BJ (cell line): ENCODE results near the gene UPB1. TPM values are rescaled to one million over a fixed set of nuclear protein-coding genes. Genes with fewer than 3 reads are reported as not detected.

ENCODE experiments used
- CTCF ChIA-PET: fragments of 350-600 bp; formaldehyde crosslinking; extraction: SDS; loops from one replicate; lab custom pipeline; 2021; ENCODE audit warnings: antibody characterized with exemption, inconsistent platforms; lab: Yijun Ruan, JAX
- POLR2A ChIA-PET: fragments of 300-600 bp; sonication (Branson Sonifier 250); formaldehyde crosslinking; extraction: SDS; loops from one replicate; lab custom pipeline; 2021; ENCODE audit warnings: antibody characterized with exemption; lab: Charles Lee
- DNase-seq: peaks from one replicate; pipeline ENCODE4 v3.0.0-alpha.2; 2011; ENCODE audit warnings: low read depth
- H3K27me3 ChIP-seq: 2 replicates; pipeline ENCODE4 v1.6.0; 2011; ENCODE audit warnings: low read length; ENCODE audit not compliant: control insufficient read depth, insufficient read depth
- H3K36me3 ChIP-seq: 2 replicates; pipeline ENCODE4 v1.5.1; 2011; ENCODE audit warnings: low read length; ENCODE audit not compliant: control insufficient read depth, insufficient read depth
- H3K4me3 ChIP-seq: 2 replicates; pipeline ENCODE4 v1.5.1; 2011; ENCODE audit warnings: low read depth, mild to moderate bottlenecking, control low read depth, low read length
- polyA plus RNA-seq: library from polyadenylated mRNA; depleted of rRNA; stranded (reverse); fragments of >200 nt; gene quantifications from 2 replicates; pipeline ENCODE4 v1.2.3, GENCODE V29; 2011
- TF ChIP-seq, protein P1 (sequence below): IDR thresholded peaks from 2 replicates; pipeline ENCODE4 v1.5.1; 2011; ENCODE audit warnings: low read depth, mild to moderate bottlenecking, control low read depth, inconsistent platforms, low read length, moderate library complexity; ENCODE audit not compliant: insufficient read depth

The UPB1 gene
- polyA plus RNA-seq, 1 experiment: 0.09 TPM

DNA sequence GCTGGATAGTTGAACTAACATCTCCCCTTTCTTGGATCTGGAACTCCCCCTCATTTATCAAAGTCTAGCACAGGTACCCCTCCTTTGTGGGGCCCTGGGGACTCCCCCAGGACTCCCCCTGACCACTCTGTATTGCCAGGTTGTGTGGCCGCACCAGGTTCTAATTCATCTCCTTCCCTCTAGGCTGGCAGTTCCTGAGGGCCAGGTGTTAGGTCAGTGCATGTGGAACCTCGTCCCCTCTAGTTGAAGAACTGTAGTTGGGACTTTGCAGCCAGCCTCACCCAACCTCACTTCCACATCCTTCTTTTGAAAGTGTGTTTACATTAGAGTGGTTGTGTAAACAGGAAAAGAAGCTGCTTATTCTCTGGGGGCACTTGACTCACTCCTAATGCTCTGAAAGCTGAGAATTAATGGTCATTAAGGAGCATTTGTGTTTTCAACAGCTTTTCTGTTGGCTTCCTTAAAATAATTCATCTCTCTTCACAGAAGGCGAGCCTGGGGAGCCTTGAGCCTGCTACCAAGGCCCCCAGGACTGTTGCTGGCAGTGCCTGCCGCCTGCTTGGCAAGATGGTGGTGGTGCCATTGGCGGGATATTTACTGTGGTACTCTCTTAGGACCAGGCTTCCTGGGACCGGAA is 11.8 kb downstream of the UPB1 start:
- no peak for DNase-seq
- Histone ChIP-seq H3K36me3 (no peaks in the 10 kb centered on the region), H3K27me3 (no peaks in the 10 kb centered on the region), H3K4me3 (no peak overlapping the region)
- ChIA-PET CTCF (interaction anchor here (1.4 to 6.5 kb wide), 5 partner anchors 15 to 181 kb away, joined by 3 to 50 read pairs (median 6); no protein-coding TSS in a partner anchor), POLR2A (no interaction called here)
- TF ChIP-seq, protein P1, sequence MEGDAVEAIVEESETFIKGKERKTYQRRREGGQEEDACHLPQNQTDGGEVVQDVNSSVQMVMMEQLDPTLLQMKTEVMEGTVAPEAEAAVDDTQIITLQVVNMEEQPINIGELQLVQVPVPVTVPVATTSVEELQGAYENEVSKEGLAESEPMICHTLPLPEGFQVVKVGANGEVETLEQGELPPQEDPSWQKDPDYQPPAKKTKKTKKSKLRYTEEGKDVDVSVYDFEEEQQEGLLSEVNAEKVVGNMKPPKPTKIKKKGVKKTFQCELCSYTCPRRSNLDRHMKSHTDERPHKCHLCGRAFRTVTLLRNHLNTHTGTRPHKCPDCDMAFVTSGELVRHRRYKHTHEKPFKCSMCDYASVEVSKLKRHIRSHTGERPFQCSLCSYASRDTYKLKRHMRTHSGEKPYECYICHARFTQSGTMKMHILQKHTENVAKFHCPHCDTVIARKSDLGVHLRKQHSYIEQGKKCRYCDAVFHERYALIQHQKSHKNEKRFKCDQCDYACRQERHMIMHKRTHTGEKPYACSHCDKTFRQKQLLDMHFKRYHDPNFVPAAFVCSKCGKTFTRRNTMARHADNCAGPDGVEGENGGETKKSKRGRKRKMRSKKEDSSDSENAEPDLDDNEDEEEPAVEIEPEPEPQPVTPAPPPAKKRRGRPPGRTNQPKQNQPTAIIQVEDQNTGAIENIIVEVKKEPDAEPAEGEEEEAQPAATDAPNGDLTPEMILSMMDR: no peak

DNA sequence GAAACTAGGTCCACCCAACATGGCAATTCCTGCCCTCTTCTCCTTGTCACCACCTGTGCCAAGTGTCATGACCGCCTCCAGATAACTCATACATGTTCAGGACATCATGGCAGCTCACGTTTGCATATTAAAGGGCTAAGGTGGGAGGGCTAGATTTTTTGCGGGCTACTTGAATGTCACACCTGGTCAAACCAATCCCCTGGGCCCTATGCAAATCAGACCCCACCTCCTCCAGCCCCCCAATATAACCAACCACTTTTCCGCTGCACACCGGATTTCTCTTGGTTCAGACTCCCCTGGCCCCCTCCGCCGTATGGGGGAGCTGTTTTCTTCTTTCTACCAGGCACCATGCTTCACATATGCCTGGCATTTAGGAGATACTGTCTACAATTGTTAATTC is 12.6 kb downstream of the UPB1 start:
- TF ChIP-seq, protein P1: no peak
- no peak for DNase-seq
- Histone ChIP-seq H3K4me3 (no peak overlapping the region), H3K27me3 (peaks cover 3% of the 10 kb centered on the region), H3K36me3 (no peaks in the 10 kb centered on the region)
- ChIA-PET CTCF (interaction anchor here (0.7 to 6.5 kb wide), 5 partner anchors 9 to 182 kb away, joined by 3 to 50 read pairs (median 4); no protein-coding TSS in a partner anchor), POLR2A (no interaction called here)

DNA sequence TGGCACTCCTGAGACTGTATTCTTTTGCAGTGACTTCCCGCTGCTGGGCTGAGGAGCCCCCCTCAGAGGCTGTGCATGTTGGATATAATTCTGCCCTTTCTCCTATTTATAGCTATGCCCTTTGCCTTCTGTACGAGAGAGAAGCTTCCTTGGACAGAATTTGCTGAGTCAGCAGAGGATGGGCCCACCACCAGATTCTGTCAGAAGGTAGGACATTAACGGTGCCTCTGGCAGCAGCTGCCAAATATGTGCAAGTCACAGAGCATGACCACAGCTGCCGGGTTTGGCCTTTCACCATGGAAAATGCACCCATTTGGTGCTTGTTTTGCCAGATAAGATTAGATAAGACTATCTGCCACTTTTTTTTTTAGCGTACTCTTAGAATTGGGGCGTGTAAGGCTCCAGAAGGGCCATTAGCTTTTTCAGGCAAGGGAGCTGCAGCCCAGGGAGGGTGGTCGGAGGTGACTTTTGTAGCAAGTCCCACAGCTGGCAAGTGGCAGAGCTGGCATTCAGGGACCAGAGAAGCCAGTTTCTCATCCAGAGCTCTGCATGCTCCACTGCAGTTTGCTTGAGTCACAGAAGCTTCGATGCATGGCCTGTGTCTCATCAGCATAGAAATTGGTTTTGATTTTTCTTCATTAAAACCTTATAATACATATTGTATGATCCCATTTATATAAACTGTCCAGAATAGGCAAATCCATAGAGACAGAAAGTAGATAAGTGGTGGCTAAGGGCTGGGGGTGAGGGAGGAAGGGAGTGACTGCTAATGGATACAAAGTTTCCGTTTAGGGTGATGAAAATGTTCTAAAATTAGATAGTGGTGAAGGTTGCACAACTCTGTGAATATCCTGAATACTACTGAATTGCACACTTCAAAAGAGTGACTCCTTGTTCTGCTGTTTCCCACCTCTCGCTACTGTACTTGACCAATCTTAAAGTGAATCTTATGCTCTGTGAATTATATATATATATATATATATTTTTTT is 15.8 kb downstream of the UPB1 start:
- DNase-seq: no peak
- ChIA-PET POLR2A (no interaction called here), CTCF (interaction anchor here (0.6 to 1.3 kb wide), 4 partner anchors 37 to 505 kb away, joined by 3 to 6 read pairs (median 3); no protein-coding TSS in a partner anchor)
- H3K36me3 ChIP-seq: no peaks in the 10 kb centered on the region
- H3K27me3 ChIP-seq: peaks cover 10% of the 10 kb centered on the region
- TF ChIP-seq, protein P1: no peak
- H3K4me3 ChIP-seq: no peak overlapping the region

DNA sequence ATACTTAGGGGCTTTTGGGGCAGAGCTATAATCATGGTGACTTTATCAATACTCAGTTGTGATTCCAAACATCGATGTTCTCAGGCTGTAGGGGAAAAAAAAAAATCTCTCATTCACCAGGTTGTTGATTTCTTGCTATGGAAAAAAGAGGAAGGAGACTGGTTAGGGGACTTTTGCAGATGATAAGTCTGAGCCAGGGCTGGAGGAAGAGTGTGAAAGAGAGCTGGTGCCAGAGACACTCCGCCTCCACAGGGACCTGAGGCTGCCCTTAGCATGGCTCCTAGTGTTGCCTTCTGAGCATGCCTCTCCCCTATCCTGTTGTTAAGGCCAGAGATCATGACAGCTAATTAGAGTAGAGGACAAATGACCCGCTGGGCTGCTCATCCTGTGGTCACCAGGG is 16.9 kb downstream of the UPB1 start:
- Histone ChIP-seq H3K27me3 (peaks cover 10% of the 10 kb centered on the region), H3K4me3 (no peak overlapping the region), H3K36me3 (no peaks in the 10 kb centered on the region)
- TF ChIP-seq, protein P1: no peak
- CTCF ChIA-PET: no interaction called here
- POLR2A ChIA-PET: no interaction called here
- DNase-seq: no peak
